Activated effector memory CD4-positive, alpha-beta T cell treated with anti-CD3 and anti-CD28 coated beads, Interleukin-2, amount 50 U/mL, for 16 hours (primary cell): ENCODE results near the gene RDX.
A peak's percentile ranks its signal among the peaks of the same experiment; 100 is the strongest.
"Not testable (repeated sequence)": the region's sequence is repeated elsewhere in the genome, so short reads cannot be mapped to it uniquely, and the experiment has no call there.

Source experiments
- DNase-seq: peaks from one replicate; pipeline ENCODE4 v3.0.0-alpha.2; 2020

RDX gene

GRCh38 chr11:110196241-110196754 lies 100.1 kb downstream of the RDX start:
- no peak for DNase-seq

- DNase-seq = not testable (repeated sequence)
Observed at GRCh38 chr11:110194211-110194766, 102.1 kb downstream of the RDX start.

GRCh38 chr11:110192604-110193282 lies 103.7 kb downstream of the RDX start:
- DNase-seq = not testable (repeated sequence)

- DNase-seq = no peak
Observed at GRCh38 chr11:110190885-110191284, 105.5 kb downstream of the RDX start.

- no peak for DNase-seq
Observed at GRCh38 chr11:110187731-110188130, 108.7 kb downstream of the RDX start.

GRCh38 chr11:110186867-110187266 lies 109.5 kb downstream of the RDX start:
- no peak for DNase-seq

GRCh38 chr11:110186456-110186855 lies 110.0 kb downstream of the RDX start:
- DNase-seq = no peak

GRCh38 chr11:110185599-110185998 lies 110.8 kb downstream of the RDX start:
- no peak for DNase-seq

- DNase-seq = no peak
Observed at GRCh38 chr11:110185121-110185591, 111.3 kb downstream of the RDX start.

GRCh38 chr11:110184456-110184855 lies 112.0 kb downstream of the RDX start:
- no peak for DNase-seq

- DNase-seq = no peak
Observed at GRCh38 chr11:110182886-110183285, 113.5 kb downstream of the RDX start.

- no peak for DNase-seq
Observed at GRCh38 chr11:110179064-110179463, 117.3 kb downstream of the RDX start.

- no peak for DNase-seq
Observed at GRCh38 chr11:110177086-110177456, 119.3 kb downstream of the RDX start.

- DNase-seq = no peak
Observed at GRCh38 chr11:110176366-110177085, 119.9 kb downstream of the RDX start.

GRCh38 chr11:110174645-110175310 lies 121.6 kb downstream of the RDX start:
- DNase-seq = no peak

GRCh38 chr11:110173811-110174644 lies 122.4 kb downstream of the RDX start:
- DNase-seq = peak; percentile 84

- DNase-seq = no peak
Observed at GRCh38 chr11:110172468-110173065, 123.8 kb downstream of the RDX start.

- no peak for DNase-seq
Observed at GRCh38 chr11:110169738-110170137, 126.7 kb downstream of the RDX start.

GRCh38 chr11:110168033-110168803 lies 128.2 kb downstream of the RDX start:
- DNase-seq = no peak

GRCh38 chr11:110165039-110165925 lies 131.1 kb downstream of the RDX start:
- no peak for DNase-seq
